DND-41 (cell line): Measurements from ENCODE around the gene LRRC74A.

Source experiments
- EZH2 ChIP-seq: IDR thresholded peaks from 3 replicates; pipeline ENCODE4 v1.6.1; 2012; ENCODE audit warnings: borderline replicate concordance, low read depth, mild to moderate bottlenecking, moderate library complexity, low read length, inconsistent platforms; ENCODE audit not compliant: severe bottlenecking
- TF ChIP-seq, protein P1 (sequence below): IDR thresholded peaks from 2 replicates; pipeline ENCODE4 v1.5.1; 2012; ENCODE audit warnings: borderline replicate concordance, low read length, moderate library complexity, mild to moderate bottlenecking; ENCODE audit not compliant: poor library complexity, severe bottlenecking; ENCODE audit errors: extremely low read depth

DNA sequence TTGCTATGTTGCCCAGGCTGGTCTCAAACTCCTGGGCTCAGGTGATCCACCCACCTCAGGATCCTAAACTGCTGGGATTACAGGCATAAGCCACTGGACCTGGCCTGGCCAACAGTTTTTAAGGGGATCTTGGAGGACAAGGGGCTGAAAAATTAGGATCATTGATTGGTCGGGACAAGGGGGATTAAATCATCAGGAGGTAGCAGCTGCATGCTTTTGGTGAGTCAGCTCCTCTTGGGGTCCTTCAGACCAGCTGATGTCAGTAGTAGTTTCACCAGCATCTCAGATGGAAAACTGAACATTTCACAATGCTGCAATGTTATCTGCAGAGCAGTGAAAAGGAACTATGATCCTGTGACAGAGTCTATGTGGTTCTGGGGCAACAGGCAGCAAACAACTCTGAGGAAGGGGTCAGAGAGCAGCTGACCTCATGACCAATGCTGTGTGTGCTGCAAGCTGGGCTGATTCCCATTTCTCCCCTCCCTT is 6.3 kb downstream of the LRRC74A start:
- TF ChIP-seq EZH2 = no peak
- TF ChIP-seq, protein P1, sequence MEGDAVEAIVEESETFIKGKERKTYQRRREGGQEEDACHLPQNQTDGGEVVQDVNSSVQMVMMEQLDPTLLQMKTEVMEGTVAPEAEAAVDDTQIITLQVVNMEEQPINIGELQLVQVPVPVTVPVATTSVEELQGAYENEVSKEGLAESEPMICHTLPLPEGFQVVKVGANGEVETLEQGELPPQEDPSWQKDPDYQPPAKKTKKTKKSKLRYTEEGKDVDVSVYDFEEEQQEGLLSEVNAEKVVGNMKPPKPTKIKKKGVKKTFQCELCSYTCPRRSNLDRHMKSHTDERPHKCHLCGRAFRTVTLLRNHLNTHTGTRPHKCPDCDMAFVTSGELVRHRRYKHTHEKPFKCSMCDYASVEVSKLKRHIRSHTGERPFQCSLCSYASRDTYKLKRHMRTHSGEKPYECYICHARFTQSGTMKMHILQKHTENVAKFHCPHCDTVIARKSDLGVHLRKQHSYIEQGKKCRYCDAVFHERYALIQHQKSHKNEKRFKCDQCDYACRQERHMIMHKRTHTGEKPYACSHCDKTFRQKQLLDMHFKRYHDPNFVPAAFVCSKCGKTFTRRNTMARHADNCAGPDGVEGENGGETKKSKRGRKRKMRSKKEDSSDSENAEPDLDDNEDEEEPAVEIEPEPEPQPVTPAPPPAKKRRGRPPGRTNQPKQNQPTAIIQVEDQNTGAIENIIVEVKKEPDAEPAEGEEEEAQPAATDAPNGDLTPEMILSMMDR = no peak
